HepG2 (cell line): ENCODE measurements around the gene OSBPL2. TPM values are rescaled to one million over a fixed set of nuclear protein-coding genes. Genes with fewer than 3 reads are reported as not detected.

Source experiments
- BCL6 ChIP-seq: IDR thresholded peaks from 2 replicates; pipeline ENCODE4 v1.6.1; 2016; ENCODE audit warnings: missing genetic modification reagents, missing compliant biosample characterization
- FOXP1 ChIP-seq, 2 experiments: fragments of 450-650 bp in 1 of 2; IDR thresholded peaks; 2 replicates each; pipeline ENCODE4 v1.6.1; 2017 to 2018; ENCODE audit warnings: antibody characterized with exemption in 1 of 2
- GATAD2A ChIP-seq: IDR thresholded peaks from 2 replicates; pipeline ENCODE4 v1.6.1; 2016
- HNF4A ChIP-seq: sonication (generic); formaldehyde crosslinking; IDR thresholded peaks from 2 replicates; pipeline ENCODE4 v1.4.0; 2020; ENCODE audit warnings: missing genetic modification reagents
- MYNN ChIP-seq: sonication (generic); formaldehyde crosslinking; IDR thresholded peaks from 2 replicates; pipeline ENCODE4 v1.4.0; 2020; ENCODE audit warnings: mild to moderate bottlenecking, low read depth, missing genetic modification reagents
- NCOA1 ChIP-seq: sonication (generic); formaldehyde crosslinking; IDR thresholded peaks from 2 replicates; pipeline ENCODE4 v1.9.0; 2021; ENCODE audit warnings: missing genetic modification reagents
- NFKB2 ChIP-seq: sonication (generic); formaldehyde crosslinking; IDR thresholded peaks from 2 replicates; pipeline ENCODE4 v1.4.0; 2020; ENCODE audit warnings: missing genetic modification reagents, borderline replicate concordance
- NR2C2 ChIP-seq: sonication (generic); formaldehyde crosslinking; IDR thresholded peaks from 2 replicates; pipeline ENCODE4 v1.4.0; 2020; ENCODE audit warnings: missing genetic modification reagents, mild to moderate bottlenecking, moderate library complexity, borderline replicate concordance
- RFX3 ChIP-seq: IDR thresholded peaks from 2 replicates; pipeline ENCODE4 v1.6.1; 2016; ENCODE audit warnings: missing biosample characterization, missing genetic modification reagents
- ZBTB1 ChIP-seq: sonication (generic); formaldehyde crosslinking; IDR thresholded peaks from 2 replicates; pipeline ENCODE4 v1.4.0; 2020; ENCODE audit warnings: missing genetic modification reagents, borderline replicate concordance
- ZBTB21 ChIP-seq: sonication (generic); formaldehyde crosslinking; IDR thresholded peaks from 2 replicates; pipeline ENCODE4 v1.4.0; 2020; ENCODE audit warnings: missing genetic modification reagents
- ZBTB38 ChIP-seq: sonication (generic); formaldehyde crosslinking; IDR thresholded peaks from 2 replicates; pipeline ENCODE4 v1.5.1; 2020; ENCODE audit warnings: mild to moderate bottlenecking, missing genetic modification reagents
- ZNF350 ChIP-seq: sonication (generic); formaldehyde crosslinking; IDR thresholded peaks from 2 replicates; pipeline ENCODE4 v1.4.0; 2020; ENCODE audit warnings: mild to moderate bottlenecking, low read depth, missing genetic modification reagents, borderline replicate concordance
- ZNF549 ChIP-seq: sonication (generic); formaldehyde crosslinking; IDR thresholded peaks from 2 replicates; pipeline ENCODE4 v1.5.0; 2020; ENCODE audit warnings: missing genetic modification reagents
- ZNF670 ChIP-seq: sonication (generic); formaldehyde crosslinking; IDR thresholded peaks from 2 replicates; pipeline ENCODE4 v1.8.0; 2022; ENCODE audit warnings: mild to moderate bottlenecking, missing genetic modification reagents, borderline replicate concordance
- ZSCAN20 ChIP-seq: sonication (generic); formaldehyde crosslinking; IDR thresholded peaks from 2 replicates; pipeline ENCODE4 v1.4.0; 2020; ENCODE audit warnings: missing genetic modification reagents, mild to moderate bottlenecking, borderline replicate concordance
- polyA plus RNA-seq, 8 experiments: library from polyadenylated mRNA; depleted of rRNA in 3 of 8; stranded (reverse) in 7 of 8; unstranded in 1 of 8; fragments of >200 nt; fragmentation: Illumina TruSeq in 4 of 8; extraction: Trizol in 4 of 8; gene quantifications; 2 replicates each; pipeline versions ENCODE4 v1.2.1 to v1.2.3, GENCODE V29; 2011 to 2016; ENCODE audit warnings: low read depth in 4 of 8, missing spikeins in 1 of 8, mixed read lengths in 1 of 8; ENCODE audit not compliant: insufficient read depth in 1 of 8
- total RNA-seq, 5 experiments: library from RNA; depleted of rRNA; stranded (reverse); fragments of >200 nt; fragmentation: Illumina TruSeq; extraction: Trizol; gene quantifications; 2 replicates each; pipeline ENCODE4 v1.2.3, GENCODE V29; 2016; ENCODE audit warnings: low read depth in 1 of 5
- TF ChIP-seq, protein P1 (sequence below): sonication (generic); formaldehyde crosslinking; IDR thresholded peaks from 2 replicates; pipeline ENCODE4 v1.4.0; 2020; ENCODE audit warnings: mild to moderate bottlenecking, missing genetic modification reagents
- TF ChIP-seq, protein P2 (sequence below): sonication (generic); formaldehyde crosslinking; IDR thresholded peaks from 2 replicates; pipeline ENCODE4 v1.9.0; 2022; ENCODE audit warnings: low read depth, missing genetic modification reagents
- TF ChIP-seq, protein P3 (sequence below): sonication (generic); formaldehyde crosslinking; IDR thresholded peaks from 2 replicates; pipeline ENCODE4 v1.5.0; 2020; ENCODE audit warnings: missing genetic modification reagents
- TF ChIP-seq, protein P4 (sequence below): sonication (generic); formaldehyde crosslinking; IDR thresholded peaks from 2 replicates; pipeline ENCODE4 v1.4.0; 2020; ENCODE audit warnings: missing genetic modification reagents
- TF ChIP-seq, protein P5 (sequence below): sonication (generic); formaldehyde crosslinking; IDR thresholded peaks from 2 replicates; pipeline ENCODE4 v1.5.1; 2020; ENCODE audit warnings: mild to moderate bottlenecking, missing genetic modification reagents, moderate library complexity

The OSBPL2 gene
- total and polyA plus RNA-seq, 2 of the 13 experiments (the other 11 are each of a cell fraction or from before 2014, with no cell fraction given): 18.5 to 37.4 TPM

DNA sequence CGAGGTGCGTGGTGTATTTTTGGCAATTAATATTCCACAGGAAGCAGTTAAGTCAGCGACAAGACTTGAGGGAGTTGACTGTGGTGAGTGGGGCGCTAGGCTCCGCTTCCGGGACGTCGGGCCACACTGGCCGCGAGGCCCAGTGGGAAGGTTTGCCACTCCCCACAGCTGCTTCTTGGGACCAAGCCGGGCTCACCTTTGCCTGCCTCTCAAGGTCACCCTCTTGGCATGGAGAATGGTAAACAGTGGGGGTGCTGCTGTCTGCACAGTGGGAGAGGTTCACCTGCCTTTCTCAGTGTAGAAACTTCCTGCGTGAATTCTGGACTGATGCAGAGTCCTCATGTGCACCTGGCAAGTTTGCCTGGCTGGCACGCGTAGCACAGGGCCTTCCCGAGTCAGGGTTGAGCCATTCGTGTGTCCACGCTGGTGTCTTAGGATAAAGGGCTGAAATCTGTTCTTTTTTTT is 6.4 kb downstream of the OSBPL2 start (continued):
- TF ChIP-seq NR2C2: no peak
- TF ChIP-seq, protein P1, sequence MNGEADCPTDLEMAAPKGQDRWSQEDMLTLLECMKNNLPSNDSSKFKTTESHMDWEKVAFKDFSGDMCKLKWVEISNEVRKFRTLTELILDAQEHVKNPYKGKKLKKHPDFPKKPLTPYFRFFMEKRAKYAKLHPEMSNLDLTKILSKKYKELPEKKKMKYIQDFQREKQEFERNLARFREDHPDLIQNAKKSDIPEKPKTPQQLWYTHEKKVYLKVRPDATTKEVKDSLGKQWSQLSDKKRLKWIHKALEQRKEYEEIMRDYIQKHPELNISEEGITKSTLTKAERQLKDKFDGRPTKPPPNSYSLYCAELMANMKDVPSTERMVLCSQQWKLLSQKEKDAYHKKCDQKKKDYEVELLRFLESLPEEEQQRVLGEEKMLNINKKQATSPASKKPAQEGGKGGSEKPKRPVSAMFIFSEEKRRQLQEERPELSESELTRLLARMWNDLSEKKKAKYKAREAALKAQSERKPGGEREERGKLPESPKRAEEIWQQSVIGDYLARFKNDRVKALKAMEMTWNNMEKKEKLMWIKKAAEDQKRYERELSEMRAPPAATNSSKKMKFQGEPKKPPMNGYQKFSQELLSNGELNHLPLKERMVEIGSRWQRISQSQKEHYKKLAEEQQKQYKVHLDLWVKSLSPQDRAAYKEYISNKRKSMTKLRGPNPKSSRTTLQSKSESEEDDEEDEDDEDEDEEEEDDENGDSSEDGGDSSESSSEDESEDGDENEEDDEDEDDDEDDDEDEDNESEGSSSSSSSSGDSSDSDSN: 0 out of 2 replicates have a peak, but pooled peaks have one; percentile 16
- TF ChIP-seq, protein P2, sequence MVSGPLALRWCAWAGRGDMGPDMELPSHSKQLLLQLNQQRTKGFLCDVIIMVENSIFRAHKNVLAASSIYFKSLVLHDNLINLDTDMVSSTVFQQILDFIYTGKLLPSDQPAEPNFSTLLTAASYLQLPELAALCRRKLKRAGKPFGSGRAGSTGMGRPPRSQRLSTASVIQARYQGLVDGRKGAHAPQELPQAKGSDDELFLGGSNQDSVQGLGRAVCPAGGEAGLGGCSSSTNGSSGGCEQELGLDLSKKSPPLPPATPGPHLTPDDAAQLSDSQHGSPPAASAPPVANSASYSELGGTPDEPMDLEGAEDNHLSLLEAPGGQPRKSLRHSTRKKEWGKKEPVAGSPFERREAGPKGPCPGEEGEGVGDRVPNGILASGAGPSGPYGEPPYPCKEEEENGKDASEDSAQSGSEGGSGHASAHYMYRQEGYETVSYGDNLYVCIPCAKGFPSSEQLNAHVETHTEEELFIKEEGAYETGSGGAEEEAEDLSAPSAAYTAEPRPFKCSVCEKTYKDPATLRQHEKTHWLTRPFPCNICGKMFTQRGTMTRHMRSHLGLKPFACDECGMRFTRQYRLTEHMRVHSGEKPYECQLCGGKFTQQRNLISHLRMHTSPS (CRISPR knock-in tag): peak; percentile 56; the same call in 1 of the 2 replicates
- TF ChIP-seq GATAD2A (CRISPR knock-in tag): peak; percentile 77
- peak; percentile 48; the same call in 1 of the 2 replicates for TF ChIP-seq HNF4A (CRISPR knock-in tag)
- no peak for TF ChIP-seq MYNN
- no peak for TF ChIP-seq ZNF549 (CRISPR knock-in tag)
- TF ChIP-seq ZBTB1 (CRISPR knock-in tag): no peak
- no peak for TF ChIP-seq ZSCAN20 (CRISPR knock-in tag)
- peak; percentile 21; the same call in 1 of the 2 replicates for TF ChIP-seq ZNF350 (CRISPR knock-in tag)
- TF ChIP-seq, protein P3, sequence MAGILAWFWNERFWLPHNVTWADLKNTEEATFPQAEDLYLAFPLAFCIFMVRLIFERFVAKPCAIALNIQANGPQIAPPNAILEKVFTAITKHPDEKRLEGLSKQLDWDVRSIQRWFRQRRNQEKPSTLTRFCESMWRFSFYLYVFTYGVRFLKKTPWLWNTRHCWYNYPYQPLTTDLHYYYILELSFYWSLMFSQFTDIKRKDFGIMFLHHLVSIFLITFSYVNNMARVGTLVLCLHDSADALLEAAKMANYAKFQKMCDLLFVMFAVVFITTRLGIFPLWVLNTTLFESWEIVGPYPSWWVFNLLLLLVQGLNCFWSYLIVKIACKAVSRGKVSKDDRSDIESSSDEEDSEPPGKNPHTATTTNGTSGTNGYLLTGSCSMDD (CRISPR knock-in tag): no peak
- no peak for TF ChIP-seq NCOA1 (CRISPR knock-in tag)
- TF ChIP-seq, protein P4, sequence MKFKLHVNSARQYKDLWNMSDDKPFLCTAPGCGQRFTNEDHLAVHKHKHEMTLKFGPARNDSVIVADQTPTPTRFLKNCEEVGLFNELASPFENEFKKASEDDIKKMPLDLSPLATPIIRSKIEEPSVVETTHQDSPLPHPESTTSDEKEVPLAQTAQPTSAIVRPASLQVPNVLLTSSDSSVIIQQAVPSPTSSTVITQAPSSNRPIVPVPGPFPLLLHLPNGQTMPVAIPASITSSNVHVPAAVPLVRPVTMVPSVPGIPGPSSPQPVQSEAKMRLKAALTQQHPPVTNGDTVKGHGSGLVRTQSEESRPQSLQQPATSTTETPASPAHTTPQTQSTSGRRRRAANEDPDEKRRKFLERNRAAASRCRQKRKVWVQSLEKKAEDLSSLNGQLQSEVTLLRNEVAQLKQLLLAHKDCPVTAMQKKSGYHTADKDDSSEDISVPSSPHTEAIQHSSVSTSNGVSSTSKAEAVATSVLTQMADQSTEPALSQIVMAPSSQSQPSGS (CRISPR knock-in tag): no peak
- TF ChIP-seq ZBTB21 (CRISPR knock-in tag): no peak
- no peak for TF ChIP-seq RFX3
- no peak for TF ChIP-seq BCL6 (CRISPR knock-in tag)
- TF ChIP-seq ZBTB38 (CRISPR knock-in tag): peak; percentile 91
- TF ChIP-seq ZNF670 (CRISPR knock-in tag): no peak
- TF ChIP-seq, protein P5, sequence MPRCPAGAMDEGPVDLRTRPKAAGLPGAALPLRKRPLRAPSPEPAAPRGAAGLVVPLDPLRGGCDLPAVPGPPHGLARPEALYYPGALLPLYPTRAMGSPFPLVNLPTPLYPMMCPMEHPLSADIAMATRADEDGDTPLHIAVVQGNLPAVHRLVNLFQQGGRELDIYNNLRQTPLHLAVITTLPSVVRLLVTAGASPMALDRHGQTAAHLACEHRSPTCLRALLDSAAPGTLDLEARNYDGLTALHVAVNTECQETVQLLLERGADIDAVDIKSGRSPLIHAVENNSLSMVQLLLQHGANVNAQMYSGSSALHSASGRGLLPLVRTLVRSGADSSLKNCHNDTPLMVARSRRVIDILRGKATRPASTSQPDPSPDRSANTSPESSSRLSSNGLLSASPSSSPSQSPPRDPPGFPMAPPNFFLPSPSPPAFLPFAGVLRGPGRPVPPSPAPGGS (CRISPR knock-in tag): no peak
- 0 out of 2 replicates have a peak, but pooled peaks have one; percentile 38 for TF ChIP-seq NFKB2 (CRISPR knock-in tag)
- TF ChIP-seq FOXP1 (IDR thresholded peaks at IDR 0.05): no peak
- TF ChIP-seq FOXP1 (CRISPR knock-in tag; IDR thresholded peaks at IDR 0.05): 0 out of 2 replicates have a peak, but pooled peaks have one; percentile 18
